ENCODE measurements around the gene SERPINI2. TPM values are rescaled to one million over a fixed set of nuclear protein-coding genes. Genes with fewer than 3 reads are reported as not detected.
A peak's percentile ranks its signal among the peaks of the same experiment; 100 is the strongest.
"Not testable (repeated sequence)": the region's sequence is repeated elsewhere in the genome, so short reads cannot be mapped to it uniquely, and the experiment has no call there.

The SERPINI2 gene
- total RNA-seq, 1 experiment from 2014 or later: not detected

- in situ Hi-C loops (cut with HindIII; ENCODE audit: low sequenced_read_pairs): no loop called here
- DNase-seq (ENCODE audit: low spot score): no peak
Measured at GRCh38 chr3:167453815-167454214, 20.0 kb downstream of the SERPINI2 start.

- in situ Hi-C loops (cut with HindIII; ENCODE audit: low sequenced_read_pairs): no loop called here
- no peak for DNase-seq (ENCODE audit: low spot score)
Measured at GRCh38 chr3:167451282-167451681, 22.6 kb downstream of the SERPINI2 start.

GRCh38 chr3:167450675-167451074, 23.2 kb downstream of the SERPINI2 start:
- in situ Hi-C loops (cut with HindIII; ENCODE audit: low sequenced_read_pairs): no loop called here

GRCh38 chr3:167450195-167450594, 23.6 kb downstream of the SERPINI2 start:
- no peak for DNase-seq (ENCODE audit: low spot score)
- in situ Hi-C loops (cut with HindIII; ENCODE audit: low sequenced_read_pairs): no loop called here

More at GRCh38 chr3:167450675-167451074, 23.2 kb downstream of the SERPINI2 start:
- no peak for DNase-seq (ENCODE audit: low spot score)

GRCh38 chr3:167445491-167445890, 28.4 kb downstream of the SERPINI2 start:
- DNase-seq (ENCODE audit: low spot score): no peak
- in situ Hi-C loops (cut with HindIII; ENCODE audit: low sequenced_read_pairs): no loop called here

- in situ Hi-C loops (cut with HindIII; ENCODE audit: low sequenced_read_pairs): no loop called here
- no peak for DNase-seq (ENCODE audit: low spot score)
Measured at GRCh38 chr3:167441256-167441655, 32.6 kb downstream of the SERPINI2 start.

GRCh38 chr3:167437428-167438139, 36.3 kb downstream of the SERPINI2 start:
- in situ Hi-C loops (cut with HindIII; ENCODE audit: low sequenced_read_pairs): no loop called here
- no peak for DNase-seq (ENCODE audit: low spot score)

- DNase-seq (ENCODE audit: low spot score); in situ Hi-C loops (cut with HindIII; ENCODE audit: low sequenced_read_pairs): not testable (repeated sequence)
Measured at GRCh38 chr3:167426962-167427361, 46.9 kb downstream of the SERPINI2 start.

GRCh38 chr3:167422396-167422795, 51.4 kb downstream of the SERPINI2 start:
- DNase-seq (ENCODE audit: low spot score); in situ Hi-C loops (cut with HindIII; ENCODE audit: low sequenced_read_pairs): not testable (repeated sequence)

GRCh38 chr3:167409611-167410010, 64.2 kb downstream of the SERPINI2 start:
- in situ Hi-C loops (cut with HindIII; ENCODE audit: low sequenced_read_pairs): no loop called here
- no peak for DNase-seq (ENCODE audit: low spot score)

- in situ Hi-C loops (cut with HindIII; ENCODE audit: low sequenced_read_pairs): no loop called here
Measured at GRCh38 chr3:167406876-167407492, 66.9 kb downstream of the SERPINI2 start.

GRCh38 chr3:167397826-167398225, 76.0 kb downstream of the SERPINI2 start:
- in situ Hi-C loops (cut with HindIII; ENCODE audit: low sequenced_read_pairs): no loop called here
- no peak for DNase-seq (ENCODE audit: low spot score)

More at GRCh38 chr3:167406876-167407492, 66.9 kb downstream of the SERPINI2 start:
- DNase-seq (ENCODE audit: low spot score): peak; percentile 28

- no peak for DNase-seq (ENCODE audit: low spot score)
- in situ Hi-C loops (cut with HindIII; ENCODE audit: low sequenced_read_pairs): no loop called here
Measured at GRCh38 chr3:167396075-167396474, 77.8 kb downstream of the SERPINI2 start.

- no peak for DNase-seq (ENCODE audit: low spot score)
- in situ Hi-C loops (cut with HindIII; ENCODE audit: low sequenced_read_pairs): no loop called here
Measured at GRCh38 chr3:167394003-167394402, 79.8 kb downstream of the SERPINI2 start.

Other genes starting within 250 kb of the SERPINI2 start
- gene ZBBX, start 93.7 kb downstream of the SERPINI2 start, total RNA-seq (2014; rRNA removed; shearing (Covaris generic)): not detected in 2 replicates
- gene WDR49, start 179.9 kb upstream of the SERPINI2 start, total RNA-seq (2014; rRNA removed; shearing (Covaris generic)): not detected in 2 replicates